OCI-LY1 (cell line): ENCODE results near the gene BCL2L12.

Source experiments
- CTCF ChIP-seq: fragments of 200-600 bp; sonication (generic), shearing (Covaris generic); IDR thresholded peaks from 2 replicates; pipeline ENCODE4 v1.5.1; 2017; ENCODE audit warnings: mild to moderate bottlenecking, antibody characterized with exemption, low read length, moderate library complexity, mixed read lengths
- EZH2 ChIP-seq: fragments of 200-600 bp; sonication (generic), shearing (Covaris generic); IDR thresholded peaks from 2 replicates; pipeline ENCODE4 v1.8.0; 2017; ENCODE audit warnings: borderline replicate concordance, mixed run types, mild to moderate bottlenecking, antibody characterized with exemption, low read length, moderate library complexity, mixed read lengths

DNA sequence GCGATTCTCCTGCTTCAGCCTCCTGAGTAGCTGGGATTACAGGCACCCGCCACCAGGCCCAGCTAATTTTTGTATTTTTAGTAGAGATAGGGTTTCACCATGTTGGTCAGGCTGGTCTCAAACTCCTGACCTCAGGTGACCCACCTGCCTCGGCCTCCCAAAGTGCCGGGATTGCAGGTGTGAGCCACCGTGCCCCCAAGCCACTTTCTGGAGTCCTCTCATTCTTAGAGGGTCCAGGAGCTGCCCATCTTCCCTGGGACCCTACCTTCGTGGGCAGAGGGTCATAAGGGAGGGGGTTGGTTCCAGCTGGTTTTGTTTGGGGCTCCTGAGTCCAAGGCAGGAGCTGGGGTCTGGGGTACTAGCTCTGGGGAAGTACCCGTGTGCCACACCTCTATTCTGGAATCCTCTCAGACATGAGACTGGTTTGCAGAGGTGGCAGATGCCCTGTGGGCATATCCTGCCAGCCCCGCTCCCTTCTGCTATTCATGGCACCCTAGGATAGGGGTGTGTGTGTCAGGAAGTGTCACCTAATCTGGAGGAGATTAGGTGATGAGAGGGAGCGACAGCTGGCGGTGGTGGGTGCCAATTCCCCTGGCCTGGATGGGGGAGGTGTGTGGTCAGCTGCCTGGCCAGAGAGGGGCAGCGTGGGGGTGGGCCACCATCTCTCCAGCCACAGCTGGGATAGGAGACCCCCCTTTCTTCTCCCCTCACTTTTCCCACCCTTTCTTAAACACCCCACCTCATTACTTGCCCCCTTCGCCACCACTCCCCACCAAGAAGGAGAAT lies 13.4 kb downstream of the BCL2L12 start:
- TF ChIP-seq CTCF (no peak), EZH2 (no peak)
